ENCODE data around the gene MROH7. TPM values are rescaled to one million over a fixed set of nuclear protein-coding genes. Genes with fewer than 3 reads are reported as not detected.
A peak's percentile ranks its signal among the peaks of the same experiment; 100 is the strongest.

MROH7 gene
- total and polyA plus RNA-seq, 9 of the 15 experiments (the other 6 are each of a cell fraction or from before 2014, with no cell fraction given) = not detected

GRCh38 chr1:54715493-54716298 lies 74.1 kb downstream of the MROH7 start, which contains the start of gene TTC4 (continued):
- TF ChIP-seq, protein P1, sequence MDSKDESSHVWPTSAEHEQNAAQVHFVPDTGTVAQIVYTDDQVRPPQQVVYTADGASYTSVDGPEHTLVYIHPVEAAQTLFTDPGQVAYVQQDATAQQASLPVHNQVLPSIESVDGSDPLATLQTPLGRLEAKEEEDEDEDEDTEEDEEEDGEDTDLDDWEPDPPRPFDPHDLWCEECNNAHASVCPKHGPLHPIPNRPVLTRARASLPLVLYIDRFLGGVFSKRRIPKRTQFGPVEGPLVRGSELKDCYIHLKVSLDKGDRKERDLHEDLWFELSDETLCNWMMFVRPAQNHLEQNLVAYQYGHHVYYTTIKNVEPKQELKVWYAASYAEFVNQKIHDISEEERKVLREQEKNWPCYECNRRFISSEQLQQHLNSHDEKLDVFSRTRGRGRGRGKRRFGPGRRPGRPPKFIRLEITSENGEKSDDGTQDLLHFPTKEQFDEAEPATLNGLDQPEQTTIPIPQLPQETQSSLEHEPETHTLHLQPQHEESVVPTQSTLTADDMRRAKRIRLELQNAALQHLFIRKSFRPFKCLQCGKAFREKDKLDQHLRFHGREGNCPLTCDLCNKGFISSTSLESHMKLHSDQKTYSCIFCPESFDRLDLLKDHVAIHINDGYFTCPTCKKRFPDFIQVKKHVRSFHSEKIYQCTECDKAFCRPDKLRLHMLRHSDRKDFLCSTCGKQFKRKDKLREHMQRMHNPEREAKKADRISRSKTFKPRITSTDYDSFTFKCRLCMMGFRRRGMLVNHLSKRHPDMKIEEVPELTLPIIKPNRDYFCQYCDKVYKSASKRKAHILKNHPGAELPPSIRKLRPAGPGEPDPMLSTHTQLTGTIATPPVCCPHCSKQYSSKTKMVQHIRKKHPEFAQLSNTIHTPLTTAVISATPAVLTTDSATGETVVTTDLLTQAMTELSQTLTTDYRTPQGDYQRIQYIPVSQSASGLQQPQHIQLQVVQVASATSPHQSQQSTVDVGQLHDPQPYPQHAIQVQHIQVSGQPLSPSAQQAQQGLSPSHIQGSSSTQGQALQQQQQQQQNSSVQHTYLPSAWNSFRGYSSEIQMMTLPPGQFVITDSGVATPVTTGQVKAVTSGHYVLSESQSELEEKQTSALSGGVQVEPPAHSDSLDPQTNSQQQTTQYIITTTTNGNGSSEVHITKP (IDR thresholded peaks at IDR 0.05; ENCODE audit: partially characterized antibody) = peak; percentile 35
- TF ChIP-seq GTF2F1 (IDR thresholded peaks at IDR 0.05; ENCODE audit: low read depth, low read length) (peak; percentile 41; the same call in 1 of the 2 replicates), ZBTB5 (IDR thresholded peaks at IDR 0.05) (no peak), MEF2A (IDR thresholded peaks at IDR 0.05; ENCODE audit: control insufficient read depth, low read depth, low read length) (no peak), ZNF133 (CRISPR knock-in tag; IDR thresholded peaks at IDR 0.05) (no peak), LARP7 (IDR thresholded peaks at IDR 0.05) (no peak), MED1 (CRISPR knock-in tag; IDR thresholded peaks at IDR 0.05; ENCODE audit: borderline replicate concordance) (no peak), ETV6 (IDR thresholded peaks at IDR 0.05; ENCODE audit: borderline replicate concordance in 1 of 2, low read depth in 2 of 2, low read length in 1 of 2) (no peak; a peak in 1 of 4 replicates), ETV6 (CRISPR knock-in tag; IDR thresholded peaks at IDR 0.05; ENCODE audit: borderline replicate concordance) (no peak), TFAM (CRISPR knock-in tag; conservative IDR thresholded peaks at IDR 0.05) (no peak), STAT5A (IDR thresholded peaks at IDR 0.05; ENCODE audit: borderline replicate concordance, low read length) (peak; percentile 30; the same call in 1 of the 2 replicates), CTBP1 (IDR thresholded peaks at IDR 0.05; ENCODE audit: borderline replicate concordance) (peak; percentile 92), ARID1B (IDR thresholded peaks at IDR 0.05) (no peak), IRF2 (CRISPR knock-in tag; IDR thresholded peaks at IDR 0.05) (no peak)
- TF ChIP-seq, protein P2, sequence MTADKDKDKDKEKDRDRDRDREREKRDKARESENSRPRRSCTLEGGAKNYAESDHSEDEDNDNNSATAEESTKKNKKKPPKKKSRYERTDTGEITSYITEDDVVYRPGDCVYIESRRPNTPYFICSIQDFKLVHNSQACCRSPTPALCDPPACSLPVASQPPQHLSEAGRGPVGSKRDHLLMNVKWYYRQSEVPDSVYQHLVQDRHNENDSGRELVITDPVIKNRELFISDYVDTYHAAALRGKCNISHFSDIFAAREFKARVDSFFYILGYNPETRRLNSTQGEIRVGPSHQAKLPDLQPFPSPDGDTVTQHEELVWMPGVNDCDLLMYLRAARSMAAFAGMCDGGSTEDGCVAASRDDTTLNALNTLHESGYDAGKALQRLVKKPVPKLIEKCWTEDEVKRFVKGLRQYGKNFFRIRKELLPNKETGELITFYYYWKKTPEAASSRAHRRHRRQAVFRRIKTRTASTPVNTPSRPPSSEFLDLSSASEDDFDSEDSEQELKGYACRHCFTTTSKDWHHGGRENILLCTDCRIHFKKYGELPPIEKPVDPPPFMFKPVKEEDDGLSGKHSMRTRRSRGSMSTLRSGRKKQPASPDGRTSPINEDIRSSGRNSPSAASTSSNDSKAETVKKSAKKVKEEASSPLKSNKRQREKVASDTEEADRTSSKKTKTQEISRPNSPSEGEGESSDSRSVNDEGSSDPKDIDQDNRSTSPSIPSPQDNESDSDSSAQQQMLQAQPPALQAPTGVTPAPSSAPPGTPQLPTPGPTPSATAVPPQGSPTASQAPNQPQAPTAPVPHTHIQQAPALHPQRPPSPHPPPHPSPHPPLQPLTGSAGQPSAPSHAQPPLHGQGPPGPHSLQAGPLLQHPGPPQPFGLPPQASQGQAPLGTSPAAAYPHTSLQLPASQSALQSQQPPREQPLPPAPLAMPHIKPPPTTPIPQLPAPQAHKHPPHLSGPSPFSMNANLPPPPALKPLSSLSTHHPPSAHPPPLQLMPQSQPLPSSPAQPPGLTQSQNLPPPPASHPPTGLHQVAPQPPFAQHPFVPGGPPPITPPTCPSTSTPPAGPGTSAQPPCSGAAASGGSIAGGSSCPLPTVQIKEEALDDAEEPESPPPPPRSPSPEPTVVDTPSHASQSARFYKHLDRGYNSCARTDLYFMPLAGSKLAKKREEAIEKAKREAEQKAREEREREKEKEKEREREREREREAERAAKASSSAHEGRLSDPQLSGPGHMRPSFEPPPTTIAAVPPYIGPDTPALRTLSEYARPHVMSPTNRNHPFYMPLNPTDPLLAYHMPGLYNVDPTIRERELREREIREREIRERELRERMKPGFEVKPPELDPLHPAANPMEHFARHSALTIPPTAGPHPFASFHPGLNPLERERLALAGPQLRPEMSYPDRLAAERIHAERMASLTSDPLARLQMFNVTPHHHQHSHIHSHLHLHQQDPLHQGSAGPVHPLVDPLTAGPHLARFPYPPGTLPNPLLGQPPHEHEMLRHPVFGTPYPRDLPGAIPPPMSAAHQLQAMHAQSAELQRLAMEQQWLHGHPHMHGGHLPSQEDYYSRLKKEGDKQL (CRISPR knock-in tag; IDR thresholded peaks at IDR 0.05; ENCODE audit: borderline replicate concordance) = no peak
- TF ChIP-seq, protein P3, sequence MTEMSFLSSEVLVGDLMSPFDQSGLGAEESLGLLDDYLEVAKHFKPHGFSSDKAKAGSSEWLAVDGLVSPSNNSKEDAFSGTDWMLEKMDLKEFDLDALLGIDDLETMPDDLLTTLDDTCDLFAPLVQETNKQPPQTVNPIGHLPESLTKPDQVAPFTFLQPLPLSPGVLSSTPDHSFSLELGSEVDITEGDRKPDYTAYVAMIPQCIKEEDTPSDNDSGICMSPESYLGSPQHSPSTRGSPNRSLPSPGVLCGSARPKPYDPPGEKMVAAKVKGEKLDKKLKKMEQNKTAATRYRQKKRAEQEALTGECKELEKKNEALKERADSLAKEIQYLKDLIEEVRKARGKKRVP (CRISPR knock-in tag; IDR thresholded peaks at IDR 0.05) = no peak
